Measurements from ENCODE around the gene ARL11.

GRCh38 chr13:49580980-49581680, 47.2 kb upstream of the ARL11 start:
- no peak for TF ChIP-seq EZH2 (optimal IDR thresholded peaks at IDR 0.05; ENCODE audit: low read depth, low read length)
- TF ChIP-seq CTCF (IDR thresholded peaks at IDR 0.05; ENCODE audit: low read length): no peak
- no peak for TF ChIP-seq EZH2phosphoT487 (IDR thresholded peaks at IDR 0.05; ENCODE audit: low read length)

Data from MM.1S (cell line).